ENCODE results near the gene DAB2IP. TPM values are rescaled to one million over a fixed set of nuclear protein-coding genes. Genes with fewer than 3 reads are reported as not detected.

The DAB2IP gene
- total and polyA plus RNA-seq, 2 experiments from 2014 or later: 8.9 to 42.8 TPM

- Histone ChIP-seq H3K36me3 (ENCODE audit: insufficient read depth) (no peaks in the 10 kb centered on the region; the same call in 1 of the 2 replicates), H3K4me2 (no peak overlapping the region), H4K20me1 (replicated peaks; ENCODE audit: insufficient read depth) (peaks cover 7% of the 10 kb centered on the region; the same call in 1 of the 2 replicates), H3K4me1 (ENCODE audit: insufficient read depth) (peaks cover 4% of the 10 kb centered on the region; the same call in 1 of the 2 replicates), H3K4me3 (no peak overlapping the region), H2AFZ (no peak overlapping the region), H3K27ac (ENCODE audit: low read depth) (no peak overlapping the region), H3K27me3 (ENCODE audit: insufficient read depth) (no peaks in the 10 kb centered on the region), H3K79me2 (replicated peaks; ENCODE audit: insufficient read depth) (no peaks in the 10 kb centered on the region), H3K9me2 (ENCODE audit: insufficient read depth) (no peaks in the 10 kb centered on the region), H3F3A (replicated peaks; ENCODE audit: low read depth) (no peaks in the 10 kb centered on the region)
- peak; percentile 85 for ATAC-seq
- H3K36me3 Mint-ChIP-seq (ENCODE audit: low read depth): no peaks in the 10 kb centered on the region
- H3K4me1 Mint-ChIP-seq: peaks cover 53% of the 10 kb centered on the region
- H3K9me3 Mint-ChIP-seq: peaks cover 2% of the 10 kb centered on the region; the same call in 1 of the 3 replicates
- DNase-seq (ENCODE audit: low spot score): peak; percentile 77
- H3K27me3 Mint-ChIP-seq (ENCODE audit: insufficient read depth, low read depth, poor library complexity): peaks cover 7% of the 10 kb centered on the region
- H3K27ac Mint-ChIP-seq: peak overlapping the region; percentile 82
- H3K4me3 Mint-ChIP-seq: no peak overlapping the region
- no peak for TF ChIP-seq ZNF331 (CRISPR knock-in tag; IDR thresholded peaks at IDR 0.05; ENCODE audit: low read depth)
- TF ChIP-seq, protein P1, sequence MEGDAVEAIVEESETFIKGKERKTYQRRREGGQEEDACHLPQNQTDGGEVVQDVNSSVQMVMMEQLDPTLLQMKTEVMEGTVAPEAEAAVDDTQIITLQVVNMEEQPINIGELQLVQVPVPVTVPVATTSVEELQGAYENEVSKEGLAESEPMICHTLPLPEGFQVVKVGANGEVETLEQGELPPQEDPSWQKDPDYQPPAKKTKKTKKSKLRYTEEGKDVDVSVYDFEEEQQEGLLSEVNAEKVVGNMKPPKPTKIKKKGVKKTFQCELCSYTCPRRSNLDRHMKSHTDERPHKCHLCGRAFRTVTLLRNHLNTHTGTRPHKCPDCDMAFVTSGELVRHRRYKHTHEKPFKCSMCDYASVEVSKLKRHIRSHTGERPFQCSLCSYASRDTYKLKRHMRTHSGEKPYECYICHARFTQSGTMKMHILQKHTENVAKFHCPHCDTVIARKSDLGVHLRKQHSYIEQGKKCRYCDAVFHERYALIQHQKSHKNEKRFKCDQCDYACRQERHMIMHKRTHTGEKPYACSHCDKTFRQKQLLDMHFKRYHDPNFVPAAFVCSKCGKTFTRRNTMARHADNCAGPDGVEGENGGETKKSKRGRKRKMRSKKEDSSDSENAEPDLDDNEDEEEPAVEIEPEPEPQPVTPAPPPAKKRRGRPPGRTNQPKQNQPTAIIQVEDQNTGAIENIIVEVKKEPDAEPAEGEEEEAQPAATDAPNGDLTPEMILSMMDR (conservative IDR thresholded peaks at IDR 0.05; ENCODE audit: low read depth in 2 of 2): peak; percentile 60 to 86
Observed at GRCh38 chr9:121634329-121635261, 16.8 kb upstream of the DAB2IP start.

DNA sequence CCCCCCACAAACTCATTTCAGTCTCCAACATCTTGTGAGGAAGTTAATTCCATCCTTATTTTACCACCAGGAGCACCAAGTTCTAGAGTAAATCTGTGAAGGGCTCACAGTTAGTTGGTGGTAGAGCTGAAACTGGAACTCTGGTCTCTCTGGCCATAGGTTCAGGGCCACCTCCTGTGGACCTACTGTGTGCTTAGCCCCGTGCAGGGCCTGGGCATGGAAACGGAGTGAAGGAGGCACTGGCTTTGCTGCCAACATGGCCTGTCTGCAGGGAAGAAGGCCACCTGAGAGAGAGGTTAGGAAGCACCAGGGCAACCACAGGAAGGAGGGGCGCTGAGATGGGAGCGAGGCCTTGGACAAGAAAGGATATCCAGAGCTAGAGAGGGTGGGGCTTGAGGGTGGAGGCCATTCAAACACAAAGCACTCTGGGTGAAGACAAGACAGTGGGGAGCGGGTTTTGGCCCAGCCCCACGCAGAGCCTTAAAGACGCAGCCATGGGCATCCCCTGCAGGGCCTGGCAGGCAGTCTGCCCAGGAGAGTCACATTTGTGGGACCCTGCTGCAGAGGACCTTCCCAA lies 16.0 kb upstream of the DAB2IP start:
- DNase-seq (ENCODE audit: low spot score) (no peak), ATAC-seq (peak; percentile 6)
- no peaks in the 10 kb centered on the region for H3K9me2 ChIP-seq (ENCODE audit: insufficient read depth)
- no peaks in the 10 kb centered on the region for H3K36me3 Mint-ChIP-seq (ENCODE audit: low read depth)
- H3K27me3 ChIP-seq (ENCODE audit: insufficient read depth): no peaks in the 10 kb centered on the region
- H3K4me3 Mint-ChIP-seq: no peak overlapping the region
- no peak overlapping the region for H3K27ac Mint-ChIP-seq
- H3F3A ChIP-seq (replicated peaks; ENCODE audit: low read depth): no peaks in the 10 kb centered on the region
- no peaks in the 10 kb centered on the region; the same call in 1 of the 2 replicates for H3K36me3 ChIP-seq (ENCODE audit: insufficient read depth)
- H3K9me3 Mint-ChIP-seq: peaks cover 2% of the 10 kb centered on the region; the same call in 1 of the 3 replicates
- H3K27me3 Mint-ChIP-seq (ENCODE audit: insufficient read depth, low read depth, poor library complexity): peaks cover 7% of the 10 kb centered on the region
- H3K4me1 Mint-ChIP-seq: peaks cover 58% of the 10 kb centered on the region
- no peaks in the 10 kb centered on the region for H3K79me2 ChIP-seq (replicated peaks; ENCODE audit: insufficient read depth)
- no peak overlapping the region for H2AFZ ChIP-seq
- H3K4me3 ChIP-seq: no peak overlapping the region
- peaks cover 7% of the 10 kb centered on the region; the same call in 1 of the 2 replicates for H4K20me1 ChIP-seq (replicated peaks; ENCODE audit: insufficient read depth)
- H3K4me2 ChIP-seq: no peak overlapping the region
- no peak overlapping the region for H3K27ac ChIP-seq (ENCODE audit: low read depth)
- H3K4me1 ChIP-seq (ENCODE audit: insufficient read depth): peaks cover 7% of the 10 kb centered on the region; the same call in 1 of the 2 replicates
- TF ChIP-seq POLR2AphosphoS5 (IDR thresholded peaks at IDR 0.05; ENCODE audit: low read depth) (no peak), NANOG (IDR thresholded peaks at IDR 0.05; ENCODE audit: borderline replicate concordance) (no peak), ZNF331 (CRISPR knock-in tag; IDR thresholded peaks at IDR 0.05; ENCODE audit: low read depth) (no peak), CREB1 (CRISPR knock-in tag; IDR thresholded peaks at IDR 0.05; ENCODE audit: low read depth) (no peak)
- TF ChIP-seq, protein P2, sequence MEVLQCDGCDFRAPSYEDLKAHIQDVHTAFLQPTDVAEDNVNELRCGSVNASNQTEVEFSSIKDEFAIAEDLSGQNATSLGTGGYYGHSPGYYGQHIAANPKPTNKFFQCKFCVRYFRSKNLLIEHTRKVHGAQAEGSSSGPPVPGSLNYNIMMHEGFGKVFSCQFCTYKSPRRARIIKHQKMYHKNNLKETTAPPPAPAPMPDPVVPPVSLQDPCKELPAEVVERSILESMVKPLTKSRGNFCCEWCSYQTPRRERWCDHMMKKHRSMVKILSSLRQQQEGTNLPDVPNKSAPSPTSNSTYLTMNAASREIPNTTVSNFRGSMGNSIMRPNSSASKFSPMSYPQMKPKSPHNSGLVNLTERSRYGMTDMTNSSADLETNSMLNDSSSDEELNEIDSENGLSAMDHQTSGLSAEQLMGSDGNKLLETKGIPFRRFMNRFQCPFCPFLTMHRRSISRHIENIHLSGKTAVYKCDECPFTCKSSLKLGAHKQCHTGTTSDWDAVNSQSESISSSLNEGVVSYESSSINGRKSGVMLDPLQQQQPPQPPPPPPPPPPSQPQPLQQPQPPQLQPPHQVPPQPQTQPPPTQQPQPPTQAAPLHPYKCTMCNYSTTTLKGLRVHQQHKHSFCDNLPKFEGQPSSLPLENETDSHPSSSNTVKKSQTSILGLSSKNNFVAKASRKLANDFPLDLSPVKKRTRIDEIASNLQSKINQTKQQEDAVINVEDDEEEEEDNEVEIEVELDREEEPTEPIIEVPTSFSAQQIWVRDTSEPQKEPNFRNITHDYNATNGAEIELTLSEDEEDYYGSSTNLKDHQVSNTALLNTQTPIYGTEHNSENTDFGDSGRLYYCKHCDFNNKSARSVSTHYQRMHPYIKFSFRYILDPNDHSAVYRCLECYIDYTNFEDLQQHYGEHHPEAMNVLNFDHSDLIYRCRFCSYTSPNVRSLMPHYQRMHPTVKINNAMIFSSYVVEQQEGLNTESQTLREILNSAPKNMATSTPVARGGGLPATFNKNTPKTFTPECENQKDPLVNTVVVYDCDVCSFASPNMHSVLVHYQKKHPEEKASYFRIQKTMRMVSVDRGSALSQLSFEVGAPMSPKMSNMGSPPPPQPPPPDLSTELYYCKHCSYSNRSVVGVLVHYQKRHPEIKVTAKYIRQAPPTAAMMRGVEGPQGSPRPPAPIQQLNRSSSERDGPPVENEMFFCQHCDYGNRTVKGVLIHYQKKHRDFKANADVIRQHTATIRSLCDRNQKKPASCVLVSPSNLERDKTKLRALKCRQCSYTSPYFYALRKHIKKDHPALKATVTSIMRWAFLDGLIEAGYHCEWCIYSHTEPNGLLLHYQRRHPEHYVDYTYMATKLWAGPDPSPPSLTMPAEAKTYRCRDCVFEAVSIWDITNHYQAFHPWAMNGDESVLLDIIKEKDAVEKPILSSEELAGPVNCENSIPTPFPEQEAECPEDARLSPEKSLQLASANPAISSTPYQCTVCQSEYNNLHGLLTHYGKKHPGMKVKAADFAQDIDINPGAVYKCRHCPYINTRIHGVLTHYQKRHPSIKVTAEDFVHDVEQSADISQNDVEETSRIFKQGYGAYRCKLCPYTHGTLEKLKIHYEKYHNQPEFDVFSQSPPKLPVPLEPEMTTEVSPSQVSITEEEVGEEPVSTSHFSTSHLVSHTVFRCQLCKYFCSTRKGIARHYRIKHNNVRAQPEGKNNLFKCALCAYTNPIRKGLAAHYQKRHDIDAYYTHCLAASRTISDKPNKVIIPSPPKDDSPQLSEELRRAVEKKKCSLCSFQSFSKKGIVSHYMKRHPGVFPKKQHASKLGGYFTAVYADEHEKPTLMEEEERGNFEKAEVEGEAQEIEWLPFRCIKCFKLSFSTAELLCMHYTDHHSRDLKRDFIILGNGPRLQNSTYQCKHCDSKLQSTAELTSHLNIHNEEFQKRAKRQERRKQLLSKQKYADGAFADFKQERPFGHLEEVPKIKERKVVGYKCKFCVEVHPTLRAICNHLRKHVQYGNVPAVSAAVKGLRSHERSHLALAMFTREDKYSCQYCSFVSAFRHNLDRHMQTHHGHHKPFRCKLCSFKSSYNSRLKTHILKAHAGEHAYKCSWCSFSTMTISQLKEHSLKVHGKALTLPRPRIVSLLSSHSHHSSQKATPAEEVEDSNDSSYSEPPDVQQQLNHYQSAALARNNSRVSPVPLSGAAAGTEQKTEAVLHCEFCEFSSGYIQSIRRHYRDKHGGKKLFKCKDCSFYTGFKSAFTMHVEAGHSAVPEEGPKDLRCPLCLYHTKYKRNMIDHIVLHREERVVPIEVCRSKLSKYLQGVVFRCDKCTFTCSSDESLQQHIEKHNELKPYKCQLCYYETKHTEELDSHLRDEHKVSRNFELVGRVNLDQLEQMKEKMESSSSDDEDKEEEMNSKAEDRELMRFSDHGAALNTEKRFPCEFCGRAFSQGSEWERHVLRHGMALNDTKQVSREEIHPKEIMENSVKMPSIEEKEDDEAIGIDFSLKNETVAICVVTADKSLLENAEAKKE (CRISPR knock-in tag; IDR thresholded peaks at IDR 0.05): no peak
- TF ChIP-seq, protein P1 (conservative IDR thresholded peaks at IDR 0.05; ENCODE audit: low read depth in 2 of 2): no peak

All from GM23338 (cell line).